Activated B cell treated with CpG ODN at 0.5 μM for 24 hours (primary cell): ENCODE measurements around the gene LMO7. TPM values are rescaled to one million over a fixed set of nuclear protein-coding genes. Genes with fewer than 3 reads are reported as not detected.

Experiments used
- ATAC-seq: fragments of 200-7000 bp; cut with Tn5 transposase; one replicate; pipeline ENCODE4 v1.10.0; 2021; ENCODE audit warnings: low read depth, mild to moderate bottlenecking, moderate library complexity
- CTCF ChIA-PET: fragments of 350-600 bp; sonication (Branson Sonifier 250); formaldehyde crosslinking; loops from one replicate; lab custom pipeline; 2021; ENCODE audit warnings: antibody characterized with exemption; lab: Charles Lee
- POLR2A ChIA-PET: fragments of 350-600 bp; sonication (Branson Sonifier 250); formaldehyde crosslinking; loops from one replicate; lab custom pipeline; 2021; ENCODE audit warnings: antibody characterized with exemption; lab: Charles Lee
- DNase-seq: peaks from one replicate; pipeline ENCODE4 v3.0.0; 2022
- H3K27ac Mint-ChIP-seq: one replicate; pipeline ENCODE4 v1.8.0; 2020; ENCODE audit warnings: mixed read lengths
- H3K27me3 Mint-ChIP-seq: one replicate; pipeline ENCODE4 v1.8.0; 2021; ENCODE audit warnings: mixed read lengths
- H3K36me3 Mint-ChIP-seq: one replicate; pipeline ENCODE4 v1.8.0; 2021; ENCODE audit warnings: low read depth, mixed read lengths
- H3K4me1 Mint-ChIP-seq: one replicate; pipeline ENCODE4 v1.8.0; 2021; ENCODE audit warnings: mixed read lengths
- H3K4me3 Mint-ChIP-seq: one replicate; pipeline ENCODE4 v1.8.0; 2020; ENCODE audit warnings: mild to moderate bottlenecking, mixed read lengths
- H3K9me3 Mint-ChIP-seq: one replicate; pipeline ENCODE4 v1.8.0; 2020; ENCODE audit warnings: mixed read lengths
- intact Hi-C: fragments of 100-400 bp; cut with micrococcal nuclease; formaldehyde crosslinking; loops from one replicate; pipeline ENCODE4 v1.15.1; 2024
- total RNA-seq: library from RNA; stranded (reverse); gene quantifications from 2 replicates; pipeline ENCODE4 v1.2.3, GENCODE V29; 2022
- TF ChIP-seq, protein P1 (sequence below): fragments of 200-600 bp; IDR thresholded peaks from one replicate; pipeline ENCODE4 v1.8.0; 2022; ENCODE audit warnings: antibody characterized with exemption, mild to moderate bottlenecking

Gene LMO7
- total RNA-seq, 1 donor from 2014 or later: 19.5 TPM

DNA sequence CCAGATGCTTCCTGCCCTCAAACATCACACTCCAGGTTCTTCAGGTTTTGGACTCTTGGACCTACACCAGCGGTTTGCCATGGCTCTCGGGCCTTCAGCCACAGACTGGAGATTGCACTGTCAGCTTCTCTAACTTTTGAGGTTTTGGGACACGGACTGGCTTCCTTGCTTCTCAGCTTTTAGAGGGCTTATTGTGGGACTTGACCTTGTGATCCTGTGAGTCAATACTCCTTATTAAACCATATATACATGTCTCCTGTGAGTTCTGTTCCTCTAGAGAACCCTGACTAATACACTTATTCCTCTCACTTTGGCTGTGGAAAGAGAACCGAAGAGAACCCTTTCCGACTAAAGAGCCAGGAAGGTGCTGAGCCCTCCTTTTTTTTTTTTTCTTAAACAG is 53.6 kb downstream of the LMO7 start:
- ChIA-PET POLR2A (no interaction called here), CTCF (no interaction called here)
- no peaks in the 10 kb centered on the region for H3K9me3 Mint-ChIP-seq
- no peak for ATAC-seq
- peaks cover 2% of the 10 kb centered on the region for H3K36me3 Mint-ChIP-seq
- H3K4me3 Mint-ChIP-seq: no peak overlapping the region
- intact Hi-C loops: no loop called here
- TF ChIP-seq, protein P1, sequence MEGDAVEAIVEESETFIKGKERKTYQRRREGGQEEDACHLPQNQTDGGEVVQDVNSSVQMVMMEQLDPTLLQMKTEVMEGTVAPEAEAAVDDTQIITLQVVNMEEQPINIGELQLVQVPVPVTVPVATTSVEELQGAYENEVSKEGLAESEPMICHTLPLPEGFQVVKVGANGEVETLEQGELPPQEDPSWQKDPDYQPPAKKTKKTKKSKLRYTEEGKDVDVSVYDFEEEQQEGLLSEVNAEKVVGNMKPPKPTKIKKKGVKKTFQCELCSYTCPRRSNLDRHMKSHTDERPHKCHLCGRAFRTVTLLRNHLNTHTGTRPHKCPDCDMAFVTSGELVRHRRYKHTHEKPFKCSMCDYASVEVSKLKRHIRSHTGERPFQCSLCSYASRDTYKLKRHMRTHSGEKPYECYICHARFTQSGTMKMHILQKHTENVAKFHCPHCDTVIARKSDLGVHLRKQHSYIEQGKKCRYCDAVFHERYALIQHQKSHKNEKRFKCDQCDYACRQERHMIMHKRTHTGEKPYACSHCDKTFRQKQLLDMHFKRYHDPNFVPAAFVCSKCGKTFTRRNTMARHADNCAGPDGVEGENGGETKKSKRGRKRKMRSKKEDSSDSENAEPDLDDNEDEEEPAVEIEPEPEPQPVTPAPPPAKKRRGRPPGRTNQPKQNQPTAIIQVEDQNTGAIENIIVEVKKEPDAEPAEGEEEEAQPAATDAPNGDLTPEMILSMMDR: no peak
- H3K27ac Mint-ChIP-seq: no peak overlapping the region
- no peaks in the 10 kb centered on the region for H3K4me1 Mint-ChIP-seq
- no peaks in the 10 kb centered on the region for H3K27me3 Mint-ChIP-seq
- no peak for DNase-seq

DNA sequence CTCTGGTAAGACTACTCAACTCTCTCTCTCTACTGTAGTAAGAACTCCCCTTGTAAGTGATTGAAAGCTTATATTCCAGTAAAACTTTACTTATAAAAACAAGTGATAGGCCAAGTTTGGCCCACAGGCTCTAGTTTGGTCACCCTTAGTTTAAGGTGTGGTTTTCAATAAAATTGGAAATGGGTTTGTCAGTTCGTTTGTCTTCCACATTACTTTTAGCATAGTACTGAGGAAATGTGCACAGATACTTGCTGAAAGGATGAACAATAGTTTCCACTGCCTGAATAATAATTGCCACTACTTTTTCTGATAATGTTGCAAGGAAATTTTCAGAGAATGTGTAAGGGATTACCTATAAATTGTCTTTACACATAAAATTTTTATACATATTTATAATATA is 54.5 kb downstream of the LMO7 start:
- CTCF ChIA-PET: no interaction called here
- POLR2A ChIA-PET: no interaction called here
- TF ChIP-seq, protein P1: no peak
- Mint-ChIP-seq H3K36me3 (peaks cover 2% of the 10 kb centered on the region), H3K4me3 (no peak overlapping the region), H3K27ac (no peak overlapping the region), H3K4me1 (no peaks in the 10 kb centered on the region), H3K9me3 (no peaks in the 10 kb centered on the region), H3K27me3 (no peaks in the 10 kb centered on the region)
- intact Hi-C loops: no loop called here
- no peak for ATAC-seq
- DNase-seq: no peak

DNA sequence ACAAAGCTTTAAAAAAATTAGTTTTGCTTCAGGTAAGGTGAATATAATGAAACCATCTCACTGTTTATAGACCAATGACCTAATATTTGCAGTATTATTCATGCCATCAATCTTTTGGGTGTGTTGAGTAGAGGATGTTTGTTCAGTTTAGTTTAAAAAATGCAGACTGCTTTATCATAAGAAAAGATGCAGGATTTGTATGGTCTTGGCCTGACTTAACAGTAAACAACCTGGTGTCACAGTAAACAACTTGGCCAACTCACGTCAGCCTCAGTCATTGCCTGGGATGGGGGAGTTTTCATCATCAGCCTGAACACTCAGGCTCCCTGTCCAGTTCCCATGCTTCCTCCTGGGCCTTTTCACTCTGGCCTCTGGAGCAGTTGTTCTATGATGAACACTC is 55.1 kb downstream of the LMO7 start:
- Mint-ChIP-seq H3K36me3 (peaks cover 2% of the 10 kb centered on the region), H3K4me1 (no peaks in the 10 kb centered on the region), H3K9me3 (no peaks in the 10 kb centered on the region), H3K27me3 (no peaks in the 10 kb centered on the region), H3K4me3 (no peak overlapping the region), H3K27ac (no peak overlapping the region)
- intact Hi-C loops: no loop called here
- POLR2A ChIA-PET: no interaction called here
- DNase-seq (no peak), ATAC-seq (no peak)
- TF ChIP-seq, protein P1: no peak
- CTCF ChIA-PET: no interaction called here

DNA sequence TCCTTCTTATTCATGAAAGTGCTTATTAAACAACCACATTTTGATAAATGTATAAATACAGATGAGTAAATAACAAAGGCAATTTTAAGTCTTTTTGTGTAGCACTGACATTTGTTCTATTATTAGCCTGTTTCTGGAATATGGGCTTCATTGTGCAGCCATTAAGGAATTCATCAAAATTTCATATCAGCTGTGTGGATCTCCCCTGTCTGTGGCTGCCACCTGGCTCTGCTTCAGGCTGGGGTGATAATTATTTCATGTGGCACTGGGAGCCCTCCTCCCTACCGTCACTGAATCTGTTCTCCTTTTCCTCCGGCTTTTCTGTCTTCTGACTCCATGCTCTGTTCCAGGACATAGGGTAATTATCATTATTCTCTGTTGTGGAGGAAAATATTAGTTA is 57.1 kb downstream of the LMO7 start:
- TF ChIP-seq, protein P1: no peak
- Mint-ChIP-seq H3K36me3 (peaks cover 2% of the 10 kb centered on the region), H3K27me3 (no peaks in the 10 kb centered on the region), H3K4me3 (no peak overlapping the region), H3K4me1 (no peaks in the 10 kb centered on the region), H3K9me3 (no peaks in the 10 kb centered on the region), H3K27ac (no peak overlapping the region)
- DNase-seq (no peak), ATAC-seq (no peak)
- intact Hi-C loops: no loop called here
- CTCF ChIA-PET: interaction anchor here (0.8 to 1.2 kb wide), 2 partner anchors 18 to 1211 kb away, joined by 3 to 4 read pairs; no protein-coding TSS in a partner anchor
- POLR2A ChIA-PET: no interaction called here

DNA sequence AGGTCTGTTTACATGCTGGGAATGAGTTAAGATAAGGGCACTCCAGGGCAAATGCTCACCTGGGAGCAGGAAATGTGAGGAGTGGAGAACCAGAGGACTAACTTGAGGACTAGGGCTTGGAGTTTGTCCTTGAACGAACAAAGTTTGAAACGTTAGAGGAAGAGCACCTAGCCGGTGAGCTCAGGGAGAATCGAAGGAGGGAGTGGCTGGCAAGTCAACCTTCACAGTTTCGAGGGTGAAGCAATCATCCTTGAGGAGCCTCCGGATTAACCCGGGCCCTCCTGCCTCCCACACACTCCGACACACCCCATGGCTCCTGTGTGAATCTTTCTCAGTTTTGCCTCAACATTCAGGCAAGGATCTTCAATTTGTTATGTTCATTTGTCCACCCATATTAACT is 58.6 kb downstream of the LMO7 start:
- intact Hi-C loops: loop anchor here (1.0 to 5.0 kb wide), 2 partner anchors 176 to 1288 kb away; no protein-coding TSS in a partner anchor
- H3K36me3 Mint-ChIP-seq: peaks cover 2% of the 10 kb centered on the region
- no peak overlapping the region for H3K4me3 Mint-ChIP-seq
- H3K27me3 Mint-ChIP-seq: no peaks in the 10 kb centered on the region
- no peak for DNase-seq
- no peak overlapping the region for H3K27ac Mint-ChIP-seq
- ChIA-PET CTCF (interaction anchor here (1.1 to 3.8 kb wide), 6 partner anchors 9 to 1209 kb away, joined by 3 to 46 read pairs (median 8); no protein-coding TSS in a partner anchor), POLR2A (no interaction called here)
- H3K4me1 Mint-ChIP-seq: no peaks in the 10 kb centered on the region
- TF ChIP-seq, protein P1: no peak
- peaks cover 3% of the 10 kb centered on the region for H3K9me3 Mint-ChIP-seq
- ATAC-seq: no peak
